Thymus (tissue), 11 donors: ENCODE data around the gene WLS. TPM values are rescaled to one million over a fixed set of nuclear protein-coding genes. Genes with fewer than 3 reads are reported as not detected.
A peak's percentile ranks its signal among the peaks of the same experiment; 100 is the strongest.

Experiments used
- DNase-seq, 9 donors: peaks; one replicate each; pipeline ENCODE4 v3.0.0-alpha.2; 2013; ENCODE audit warnings: low spot score in 9 of 9, low read depth in 6 of 9, missing footprints in 1 of 9
- H3K27ac ChIP-seq, 2 donors: one replicate each; pipeline ENCODE4 v1.5.1; 2013; ENCODE audit warnings: control low read depth in 1 of 2, low read depth in 1 of 2, low read length in 1 of 2, mild to moderate bottlenecking in 1 of 2, moderate library complexity in 1 of 2
- H3K27me3 ChIP-seq, 2 donors: one replicate each; pipeline ENCODE4 v1.5.1; 2013; ENCODE audit warnings: low read length in 1 of 2; ENCODE audit not compliant: control insufficient read depth in 2 of 2, insufficient read depth in 1 of 2
- H3K36me3 ChIP-seq, 2 donors: one replicate each; pipeline ENCODE4 v1.5.1; 2013; ENCODE audit warnings: low read length in 1 of 2, mild to moderate bottlenecking in 1 of 2, moderate library complexity in 1 of 2; ENCODE audit not compliant: control insufficient read depth in 2 of 2, insufficient read depth in 2 of 2
- H3K4me1 ChIP-seq, 2 donors: one replicate each; pipeline ENCODE4 v1.5.1; 2013; ENCODE audit warnings: low read length in 2 of 2; ENCODE audit not compliant: control insufficient read depth in 2 of 2, insufficient read depth in 2 of 2
- H3K4me3 ChIP-seq, 2 donors: one replicate each; pipeline ENCODE4 v1.5.1; 2013; ENCODE audit warnings: low read length in 2 of 2, control low read depth in 1 of 2, mild to moderate bottlenecking in 1 of 2
- H3K9me3 ChIP-seq, 2 donors: one replicate each; pipeline ENCODE4 v1.5.1; 2013; ENCODE audit warnings: low read length in 1 of 2, mild to moderate bottlenecking in 1 of 2; ENCODE audit not compliant: control insufficient read depth in 2 of 2, insufficient read depth in 1 of 2
- WGBS: extraction: QIAGEN DNeasy Blood & Tissue Kit; methylation state at CpG from one replicate; pipeline ENCODE4 v1.1.7; 2013; 5-methylcytosine and 5-hydroxymethylcytosine counted together
- polyA plus RNA-seq: library from polyadenylated mRNA; stranded (reverse); fragments of 200-250 nt; gene quantifications from one replicate; pipeline ENCODE4 v1.2.3, GENCODE V29; 2013
- total RNA-seq: library from RNA; stranded (reverse); fragments of 120-200 nt; gene quantifications from one replicate; pipeline ENCODE4 v1.2.4, GENCODE V29; 2013
- donor health status: healthy.

Gene WLS
- total and polyA plus RNA-seq, 2 donors = 9.9 to 14.7 TPM

- Histone ChIP-seq H3K36me3 (no peaks in the 10 kb centered on the region), H3K27ac (no peak overlapping the region), H3K4me3 (no peak overlapping the region), H3K9me3 (no peaks in the 10 kb centered on the region), H3K27me3 (no peaks in the 10 kb centered on the region), H3K4me1 (no peaks in the 10 kb centered on the region)
- DNase-seq = peak in 1 of 9 donors; percentile 26
- WGBS = 49% methylated on average over 7 of the region's 7 CpGs
Observed at GRCh38 chr1:68111519-68112436, 120.5 kb downstream of the WLS start.

GRCh38 chr1:68107771-68108170 lies 124.6 kb downstream of the WLS start:
- H3K27me3 ChIP-seq = peaks cover 0 to 2% of the 10 kb centered on the region in 2 donors
- no peak overlapping the region for H3K27ac ChIP-seq
- H3K4me3 ChIP-seq = no peak overlapping the region
- no peaks in the 10 kb centered on the region for H3K9me3 ChIP-seq
- H3K36me3 ChIP-seq = no peaks in the 10 kb centered on the region
- H3K4me1 ChIP-seq = no peaks in the 10 kb centered on the region
- DNase-seq = no peak
- WGBS = 82% methylated on average over 8 of the region's 8 CpGs

DNA sequence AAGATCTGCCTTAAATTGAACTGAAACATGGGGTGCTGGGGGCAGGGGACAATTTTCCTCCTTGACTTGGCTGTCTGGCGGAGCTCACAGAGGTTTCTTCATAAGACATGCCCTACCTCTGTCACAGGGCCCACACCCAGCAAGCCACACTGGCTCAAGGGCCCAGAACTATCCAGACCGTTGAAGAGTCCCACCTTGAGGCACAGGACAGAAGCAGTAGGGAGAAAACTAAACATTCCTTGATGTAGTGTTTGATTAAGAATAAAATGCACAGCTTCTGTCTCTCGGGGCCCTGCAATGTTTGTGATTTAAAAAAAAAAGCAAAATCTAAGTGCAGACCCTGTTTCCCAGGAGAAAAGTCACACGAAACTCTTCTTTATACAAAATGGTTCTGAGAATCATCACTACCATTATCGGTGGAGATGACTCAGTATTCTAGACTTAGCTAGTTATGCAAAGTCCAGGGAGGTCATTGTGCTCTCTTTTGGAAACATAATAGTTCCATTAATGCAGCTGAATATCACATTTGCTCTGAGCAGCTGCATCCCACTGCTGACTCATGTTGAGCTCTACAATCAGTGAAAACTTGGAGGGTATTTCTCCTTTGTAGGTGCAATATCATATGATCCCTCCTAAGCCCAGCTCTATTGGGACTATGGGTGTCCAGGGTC lies 128.3 kb downstream of the WLS start:
- no peaks in the 10 kb centered on the region for H3K4me1 ChIP-seq
- H3K9me3 ChIP-seq = no peaks in the 10 kb centered on the region
- H3K27ac ChIP-seq = no peak overlapping the region
- 91% methylated on average over 5 of the region's 5 CpGs for WGBS
- no peak overlapping the region for H3K4me3 ChIP-seq
- H3K27me3 ChIP-seq = peaks cover 0 to 2% of the 10 kb centered on the region in 2 donors
- H3K36me3 ChIP-seq = no peaks in the 10 kb centered on the region
- DNase-seq = no peak

GRCh38 chr1:68103011-68103545 lies 129.2 kb downstream of the WLS start:
- Histone ChIP-seq H3K9me3 (no peaks in the 10 kb centered on the region), H3K27me3 (peaks cover 0 to 2% of the 10 kb centered on the region in 2 donors), H3K36me3 (no peaks in the 10 kb centered on the region), H3K4me1 (no peaks in the 10 kb centered on the region), H3K4me3 (no peak overlapping the region), H3K27ac (no peak overlapping the region)
- DNase-seq = no peak
- 97% methylated on average over 5 of the region's 5 CpGs for WGBS

DNA sequence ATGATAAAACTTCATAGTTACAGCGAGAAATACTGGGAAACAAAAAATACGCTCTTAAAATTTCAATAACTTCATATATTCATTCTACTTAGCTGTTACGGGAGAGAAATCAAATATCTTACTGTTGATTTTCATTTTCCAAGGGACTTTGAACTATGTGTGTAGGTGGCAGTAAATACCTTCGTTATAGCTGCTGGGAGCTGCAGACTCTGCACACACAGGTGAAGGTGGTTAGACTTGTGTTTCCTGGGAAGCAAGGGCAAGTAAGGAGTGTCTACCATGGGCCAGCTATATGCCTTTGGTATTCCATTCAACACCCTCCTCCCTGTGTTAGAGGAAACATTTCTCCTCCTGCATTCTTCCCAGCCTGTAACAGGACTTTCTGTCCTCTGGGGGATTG lies 130.5 kb downstream of the WLS start:
- H3K36me3 ChIP-seq = no peaks in the 10 kb centered on the region
- H3K9me3 ChIP-seq = no peaks in the 10 kb centered on the region
- H3K27ac ChIP-seq = no peak overlapping the region
- 94% methylated on average over 4 of the region's 4 CpGs for WGBS
- no peaks in the 10 kb centered on the region for H3K4me1 ChIP-seq
- H3K27me3 ChIP-seq = peaks cover 0 to 2% of the 10 kb centered on the region in 2 donors
- H3K4me3 ChIP-seq = no peak overlapping the region
- DNase-seq = no peak

DNA sequence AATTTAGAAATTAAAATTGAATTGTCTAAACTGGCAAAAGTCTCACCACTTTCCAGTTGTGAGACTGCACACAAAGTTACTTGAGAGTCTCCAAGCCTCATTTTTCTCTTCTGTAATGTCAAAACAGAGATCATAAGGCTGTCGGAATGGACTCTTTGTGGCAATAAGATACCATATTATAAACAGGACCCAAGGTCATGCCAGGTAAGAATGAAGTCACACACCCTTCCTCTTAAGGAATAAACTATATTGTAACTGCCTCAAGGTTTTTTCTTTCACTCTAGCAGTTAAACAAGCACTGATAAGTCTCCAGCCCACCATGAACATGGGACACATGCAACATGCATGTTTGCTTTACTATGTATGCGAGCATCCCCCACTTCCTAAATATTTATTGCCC lies 131.8 kb downstream of the WLS start:
- no peaks in the 10 kb centered on the region for H3K4me1 ChIP-seq
- DNase-seq = no peak
- H3K9me3 ChIP-seq = no peaks in the 10 kb centered on the region
- no peaks in the 10 kb centered on the region for H3K36me3 ChIP-seq
- H3K27me3 ChIP-seq = peaks cover 0 to 2% of the 10 kb centered on the region in 2 donors
- WGBS = 95% methylated on average over 2 of the region's 2 CpGs
- no peak overlapping the region for H3K27ac ChIP-seq
- no peak overlapping the region for H3K4me3 ChIP-seq

GRCh38 chr1:68093737-68094136 lies 138.6 kb downstream of the WLS start:
- Histone ChIP-seq H3K9me3 (no peaks in the 10 kb centered on the region), H3K27ac (no peak overlapping the region), H3K36me3 (no peaks in the 10 kb centered on the region), H3K27me3 (no peaks in the 10 kb centered on the region), H3K4me1 (no peaks in the 10 kb centered on the region), H3K4me3 (no peak overlapping the region)
- no peak for DNase-seq

DNA sequence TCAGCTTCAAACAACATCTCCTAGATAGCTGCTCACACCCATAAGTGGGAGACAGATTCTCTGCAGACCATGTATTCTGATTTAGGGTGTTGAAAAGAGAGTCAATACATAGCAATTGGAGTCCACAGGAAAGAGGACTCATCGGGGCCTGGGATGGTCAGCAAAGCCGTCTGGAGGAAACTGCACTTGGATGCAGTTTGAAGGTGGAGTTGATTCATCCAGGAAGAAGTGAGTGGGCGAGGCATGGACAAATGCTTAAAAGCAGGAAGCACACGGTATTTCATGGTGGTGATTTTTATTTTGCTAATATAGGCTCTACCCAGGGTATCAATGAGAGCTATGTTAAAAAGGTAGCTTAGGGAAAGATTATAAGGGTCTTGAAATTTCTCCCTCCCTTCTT lies 145.1 kb downstream of the WLS start:
- H3K27ac ChIP-seq = no peak overlapping the region
- no peak for DNase-seq
- H3K4me1 ChIP-seq = no peaks in the 10 kb centered on the region
- H3K4me3 ChIP-seq = no peak overlapping the region
- no peaks in the 10 kb centered on the region for H3K27me3 ChIP-seq
- 94% methylated on average over 4 of the region's 4 CpGs for WGBS
- no peaks in the 10 kb centered on the region for H3K9me3 ChIP-seq
- no peaks in the 10 kb centered on the region for H3K36me3 ChIP-seq

DNA sequence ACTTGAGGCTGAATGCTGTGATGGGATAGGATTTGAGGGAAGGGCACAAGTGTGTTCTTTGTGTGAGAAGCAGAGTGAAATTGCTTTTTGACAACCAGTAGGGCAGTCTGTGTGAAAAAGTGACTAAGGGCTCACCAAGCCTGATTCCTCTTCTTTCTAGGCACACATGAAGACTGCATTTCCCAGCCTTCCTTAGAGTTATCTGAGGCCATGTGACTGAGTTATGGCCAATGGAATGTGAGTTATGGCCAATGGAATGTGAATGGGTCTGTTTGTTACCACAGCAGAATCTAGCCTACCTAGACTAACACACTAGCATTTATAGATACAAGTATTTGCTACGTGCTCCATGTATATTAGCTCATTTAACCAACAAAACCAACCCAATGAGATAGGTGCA lies 146.6 kb downstream of the WLS start:
- H3K4me1 ChIP-seq = no peaks in the 10 kb centered on the region
- H3K9me3 ChIP-seq = no peaks in the 10 kb centered on the region
- DNase-seq = no peak
- H3K27me3 ChIP-seq = no peaks in the 10 kb centered on the region
- no peaks in the 10 kb centered on the region for H3K36me3 ChIP-seq
- no peak overlapping the region for H3K27ac ChIP-seq
- H3K4me3 ChIP-seq = no peak overlapping the region
- 88% methylated on average over 1 of the region's 1 CpG for WGBS
